ENCODE measurements around the gene EPC2. TPM values are rescaled to one million over a fixed set of nuclear protein-coding genes. Genes with fewer than 3 reads are reported as not detected.

The EPC2 gene
- polyA plus RNA-seq, 1 of the 3 experiments (the other 2 are of a cell fraction), result 8.8 TPM

DNA sequence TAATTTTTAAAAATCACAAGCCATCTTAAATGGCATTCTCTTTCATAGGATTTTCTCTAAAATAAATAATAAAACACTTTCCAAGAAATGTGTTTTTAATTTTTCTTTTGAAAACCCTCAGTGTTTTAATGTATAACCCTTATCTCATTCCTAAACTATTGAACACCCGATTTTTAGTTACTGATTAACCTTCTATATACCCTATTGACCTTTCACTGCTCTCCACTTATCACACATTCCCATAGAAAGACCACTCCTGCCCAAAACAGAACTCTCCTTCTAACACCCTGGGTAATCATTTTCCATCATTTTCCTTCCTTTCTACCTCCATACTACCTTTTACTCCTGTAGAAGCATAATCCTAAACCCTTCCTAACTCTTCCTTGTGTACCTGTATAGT lies 102.4 kb downstream of the EPC2 start:
- Histone ChIP-seq H3K36me3 (replicated peaks in 1 of 2; ENCODE audit: control insufficient read depth in 1 of 2, insufficient read depth in 2 of 2, low read length in 1 of 2) (peaks cover 10% of the 10 kb centered on the region in 2 experiments), H3K27ac (ENCODE audit: low read depth in 2 of 2, low read length in 1 of 2) (no peak overlapping the region), H3K9me3 (no peaks in the 10 kb centered on the region), H3K27me3 (ENCODE audit: insufficient read depth) (no peaks in the 10 kb centered on the region), H3K4me2 (no peak overlapping the region), H3K4me3 (ENCODE audit: low read depth in 2 of 2, low read length in 1 of 2) (no peak overlapping the region), H4K20me1 (ENCODE audit: insufficient read depth) (no peaks in the 10 kb centered on the region), H3K4me1 (ENCODE audit: control insufficient read depth in 1 of 2, insufficient read depth in 2 of 2, low read depth in 1 of 2, low read length in 1 of 2) (peaks cover 0 to 5% of the 10 kb centered on the region in 2 experiments; a peak in 1 of 4 replicates), H3K79me2 (ENCODE audit: insufficient read depth) (peaks cover 12% of the 10 kb centered on the region), H3F3A (replicated peaks; ENCODE audit: insufficient read depth) (peaks cover 7% of the 10 kb centered on the region), H3K9ac (no peak overlapping the region), H2AFZ (ENCODE audit: low read depth) (no peak overlapping the region), H3K9me2 (no peaks in the 10 kb centered on the region)
- WGBS (ENCODE audit: low lambda C conversion rate), result 39% methylated on average over 1 of the region's 1 CpG
- ChIA-PET CTCF (no interaction called here), POLR2A (interaction anchor here (1.0 kb wide), 1 partner anchor 15 kb away, joined by 3 read pairs; no protein-coding TSS in a partner anchor)
- DNase-seq, result no peak
- TF ChIP-seq TCF12 (IDR thresholded peaks at IDR 0.05), result no peak
- TF ChIP-seq, protein P1, sequence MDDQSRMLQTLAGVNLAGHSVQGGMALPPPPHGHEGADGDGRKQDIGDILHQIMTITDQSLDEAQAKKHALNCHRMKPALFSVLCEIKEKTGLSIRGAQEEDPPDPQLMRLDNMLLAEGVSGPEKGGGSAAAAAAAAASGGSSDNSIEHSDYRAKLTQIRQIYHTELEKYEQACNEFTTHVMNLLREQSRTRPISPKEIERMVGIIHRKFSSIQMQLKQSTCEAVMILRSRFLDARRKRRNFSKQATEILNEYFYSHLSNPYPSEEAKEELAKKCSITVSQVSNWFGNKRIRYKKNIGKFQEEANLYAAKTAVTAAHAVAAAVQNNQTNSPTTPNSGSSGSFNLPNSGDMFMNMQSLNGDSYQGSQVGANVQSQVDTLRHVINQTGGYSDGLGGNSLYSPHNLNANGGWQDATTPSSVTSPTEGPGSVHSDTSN (IDR thresholded peaks at IDR 0.05), result no peak
- TF ChIP-seq ELF1 (IDR thresholded peaks at IDR 0.05), result no peak
- TF ChIP-seq YY1 (IDR thresholded peaks at IDR 0.05; ENCODE audit: low read depth), result no peak

DNA sequence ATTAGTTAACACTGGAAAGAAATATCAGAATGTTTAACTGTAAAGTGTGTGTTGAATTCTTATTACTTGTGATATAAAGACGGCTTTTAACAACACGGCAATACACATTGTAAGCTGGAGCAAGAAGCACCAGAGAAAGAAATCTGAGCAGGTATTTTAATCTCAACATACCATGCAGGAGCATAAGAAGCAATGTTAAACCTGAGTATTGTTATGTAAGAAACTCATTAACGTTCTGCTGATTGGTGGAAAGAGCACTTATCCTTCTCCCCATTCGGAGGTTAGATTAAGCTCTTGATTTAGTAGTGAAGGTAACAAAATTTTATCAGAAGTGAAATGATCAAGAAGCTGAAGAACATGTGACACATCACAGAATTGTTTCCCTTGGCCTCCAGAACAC lies 107.4 kb downstream of the EPC2 start:
- Histone ChIP-seq H2AFZ (ENCODE audit: low read depth) (no peak overlapping the region), H3K9me3 (no peaks in the 10 kb centered on the region), H3K9me2 (no peaks in the 10 kb centered on the region), H3K4me2 (no peak overlapping the region), H3K4me1 (ENCODE audit: control insufficient read depth in 1 of 2, insufficient read depth in 2 of 2, low read depth in 1 of 2, low read length in 1 of 2) (peaks cover 0 to 4% of the 10 kb centered on the region in 2 experiments; a peak in 2 of 4 replicates), H3K9ac (no peak overlapping the region), H3F3A (replicated peaks; ENCODE audit: insufficient read depth) (peaks cover 11% of the 10 kb centered on the region), H3K4me3 (ENCODE audit: low read depth in 2 of 2, low read length in 1 of 2) (no peak overlapping the region), H3K79me2 (ENCODE audit: insufficient read depth) (peaks cover 6% of the 10 kb centered on the region; the same call in 1 of the 2 replicates), H3K27ac (ENCODE audit: low read depth in 2 of 2, low read length in 1 of 2) (no peak overlapping the region), H4K20me1 (ENCODE audit: insufficient read depth) (no peaks in the 10 kb centered on the region), H3K27me3 (ENCODE audit: insufficient read depth) (no peaks in the 10 kb centered on the region), H3K36me3 (replicated peaks in 1 of 2; ENCODE audit: control insufficient read depth in 1 of 2, insufficient read depth in 2 of 2, low read length in 1 of 2) (peaks cover 18 to 21% of the 10 kb centered on the region in 2 experiments)
- POLR2A ChIA-PET, result no interaction called here
- WGBS (ENCODE audit: low lambda C conversion rate), result 91% methylated on average over 4 of the region's 4 CpGs
- CTCF ChIA-PET, result interaction anchor here (1.0 to 1.3 kb wide), 2 partner anchors 12 to 16 kb away, joined by 3 to 5 read pairs; no protein-coding TSS in a partner anchor
- no peak for DNase-seq
- TF ChIP-seq, protein P2, sequence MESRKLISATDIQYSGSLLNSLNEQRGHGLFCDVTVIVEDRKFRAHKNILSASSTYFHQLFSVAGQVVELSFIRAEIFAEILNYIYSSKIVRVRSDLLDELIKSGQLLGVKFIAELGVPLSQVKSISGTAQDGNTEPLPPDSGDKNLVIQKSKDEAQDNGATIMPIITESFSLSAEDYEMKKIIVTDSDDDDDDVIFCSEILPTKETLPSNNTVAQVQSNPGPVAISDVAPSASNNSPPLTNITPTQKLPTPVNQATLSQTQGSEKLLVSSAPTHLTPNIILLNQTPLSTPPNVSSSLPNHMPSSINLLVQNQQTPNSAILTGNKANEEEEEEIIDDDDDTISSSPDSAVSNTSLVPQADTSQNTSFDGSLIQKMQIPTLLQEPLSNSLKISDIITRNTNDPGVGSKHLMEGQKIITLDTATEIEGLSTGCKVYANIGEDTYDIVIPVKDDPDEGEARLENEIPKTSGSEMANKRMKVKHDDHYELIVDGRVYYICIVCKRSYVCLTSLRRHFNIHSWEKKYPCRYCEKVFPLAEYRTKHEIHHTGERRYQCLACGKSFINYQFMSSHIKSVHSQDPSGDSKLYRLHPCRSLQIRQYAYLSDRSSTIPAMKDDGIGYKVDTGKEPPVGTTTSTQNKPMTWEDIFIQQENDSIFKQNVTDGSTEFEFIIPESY (IDR thresholded peaks at IDR 0.05; ENCODE audit: borderline replicate concordance, low read depth), result no peak
- no peak for TF ChIP-seq FOXJ3 (CRISPR knock-in tag; IDR thresholded peaks at IDR 0.05)

DNA sequence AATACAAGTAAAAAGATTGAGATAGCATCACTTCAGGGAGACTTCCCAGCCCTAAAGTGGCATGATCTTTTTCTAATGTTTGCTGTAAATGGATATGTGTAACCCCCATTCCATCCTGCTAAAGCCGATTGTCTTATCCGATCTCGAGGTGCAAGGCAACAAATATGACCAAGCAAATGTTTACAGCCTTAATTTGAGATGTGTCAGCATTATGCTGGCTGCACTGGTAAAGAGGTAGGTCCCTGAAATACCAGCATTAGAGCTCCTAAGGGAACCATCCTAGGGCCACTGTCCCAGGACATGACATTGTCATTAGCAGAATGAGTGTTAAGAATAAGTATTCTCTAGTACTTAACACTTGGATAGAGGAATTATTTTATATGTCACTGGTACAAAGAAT lies 108.4 kb downstream of the EPC2 start:
- Histone ChIP-seq H3K27ac (ENCODE audit: low read depth in 2 of 2, low read length in 1 of 2) (no peak overlapping the region), H3K9me2 (no peaks in the 10 kb centered on the region), H4K20me1 (ENCODE audit: insufficient read depth) (no peaks in the 10 kb centered on the region), H3K4me2 (no peak overlapping the region), H3K27me3 (ENCODE audit: insufficient read depth) (no peaks in the 10 kb centered on the region), H3K79me2 (ENCODE audit: insufficient read depth) (peaks cover 6% of the 10 kb centered on the region; the same call in 1 of the 2 replicates), H3K4me3 (ENCODE audit: low read depth in 2 of 2, low read length in 1 of 2) (no peak overlapping the region), H3K9me3 (no peaks in the 10 kb centered on the region), H2AFZ (ENCODE audit: low read depth) (no peak overlapping the region), H3K4me1 (ENCODE audit: control insufficient read depth in 1 of 2, insufficient read depth in 2 of 2, low read depth in 1 of 2, low read length in 1 of 2) (peaks cover 0 to 4% of the 10 kb centered on the region in 2 experiments; a peak in 2 of 4 replicates), H3F3A (replicated peaks; ENCODE audit: insufficient read depth) (peaks cover 17% of the 10 kb centered on the region), H3K36me3 (replicated peaks in 1 of 2; ENCODE audit: control insufficient read depth in 1 of 2, insufficient read depth in 2 of 2, low read length in 1 of 2) (peaks cover 18 to 19% of the 10 kb centered on the region in 2 experiments), H3K9ac (no peak overlapping the region)
- TF ChIP-seq EZH2phosphoT487 (IDR thresholded peaks at IDR 0.05; ENCODE audit: borderline replicate concordance, low read depth), result no peak
- ChIA-PET POLR2A (no interaction called here), CTCF (interaction anchor here (1.3 kb wide), 1 partner anchor 15 kb away, joined by 5 read pairs; no protein-coding TSS in a partner anchor)
- DNase-seq, result no peak
- 100% methylated on average over 3 of the region's 3 CpGs for WGBS (ENCODE audit: low lambda C conversion rate)
